Breast epithelium (tissue), 4 donors: ENCODE measurements around the gene DEFB118. TPM values are rescaled to one million over a fixed set of nuclear protein-coding genes. Genes with fewer than 3 reads are reported as not detected.
"Not testable (repeated sequence)": the region's sequence is repeated elsewhere in the genome, so short reads cannot be mapped to it uniquely, and the experiment has no call there.

Experiments
- DNase-seq, 2 donors: peaks; one replicate each; pipeline ENCODE4 v3.0.0-alpha.2; 2019; ENCODE audit warnings: low spot score in 2 of 2
- H3K27ac ChIP-seq, 2 donors: fragments of 200-600 bp; sonication (generic) in 1 of 2; one replicate each; pipeline ENCODE4 v1.5.1; 2016 to 2019; ENCODE audit warnings: mild to moderate bottlenecking in 1 of 2
- H3K27me3 ChIP-seq, 2 donors: fragments of 200-600 bp; sonication (generic) in 1 of 2; one replicate each; pipeline versions ENCODE4 v1.5.1 to v1.6.0; 2017 to 2019; ENCODE audit warnings: control low read depth in 1 of 2, mild to moderate bottlenecking in 1 of 2
- H3K36me3 ChIP-seq: fragments of 200-600 bp; one replicate; pipeline ENCODE4 v1.5.1; 2019
- H3K4me1 ChIP-seq, 2 donors: fragments of 200-600 bp; sonication (generic); one replicate each; pipeline ENCODE4 v1.5.1; 2016 to 2019; ENCODE audit warnings: control low read depth in 1 of 2
- H3K4me3 ChIP-seq, 3 donors: fragments of 200-600 bp; sonication (generic); 1 replicate in 2 of 3; 2 replicates in 1 of 3; pipeline ENCODE4 v1.5.1; 2016 to 2019; ENCODE audit warnings: mild to moderate bottlenecking in 3 of 3, moderate library complexity in 2 of 3
- H3K9me3 ChIP-seq, 2 donors: fragments of 200-600 bp; sonication (generic) in 1 of 2; one replicate each; pipeline ENCODE4 v1.5.1; 2016 to 2019; ENCODE audit warnings: control low read depth in 1 of 2
- CTCF ChIP-seq, 3 donors: fragments of 450-650 bp; IDR thresholded peaks; one replicate each; pipeline ENCODE4 v1.5.1; 2016 to 2017; ENCODE audit warnings: antibody characterized with exemption in 3 of 3, mild to moderate bottlenecking in 3 of 3, moderate library complexity in 3 of 3
- POLR2A ChIP-seq: fragments of 450-650 bp; IDR thresholded peaks from one replicate; pipeline ENCODE4 v1.6.1; 2016; ENCODE audit warnings: antibody characterized with exemption, mild to moderate bottlenecking, moderate library complexity
- POLR2AphosphoS5 ChIP-seq, 3 donors: sonication (generic); formaldehyde crosslinking; IDR thresholded peaks; one replicate each; pipeline ENCODE4 v1.6.1; 2017; ENCODE audit warnings: antibody characterized with exemption in 3 of 3
- intact Hi-C: fragments of 100-400 bp; cut with DNase I; formaldehyde crosslinking; loops from one replicate; pipeline ENCODE4 v1.15.1; 2023; ENCODE audit warnings: low total_unique reads
- total RNA-seq, 3 donors: library from RNA; depleted of rRNA; stranded (reverse); fragments of >200 nt; gene quantifications; one replicate each; pipeline ENCODE4 v1.1.0, GENCODE V29; 2016

DEFB118 gene
- not detected for total RNA-seq

GRCh38 chr20:31368301-31368700, at the start of gene DEFB118:
DEFB118 (plus strand) TSS chr20:31368601; CDS start chr20:31368651, 50 bp downstream.
- DNase-seq, result no peak
- intact Hi-C loops, result no loop called here
- Histone ChIP-seq H3K27ac (no peak within 1 kb of the TSS), H3K9me3 (peaks cover 5 to 7% of the 10 kb centered on the region in 2 donors), H3K27me3 (no peaks in the 10 kb centered on the region), H3K4me3 (no peak within 1 kb of the TSS), H3K36me3 (no peaks in the 10 kb centered on the region), H3K4me1 (no peaks in the 10 kb centered on the region)
- TF ChIP-seq POLR2AphosphoS5 (IDR thresholded peaks at IDR 0.05) (no peak), CTCF (IDR thresholded peaks at IDR 0.05) (no peak), POLR2A (no peak)

DNA sequence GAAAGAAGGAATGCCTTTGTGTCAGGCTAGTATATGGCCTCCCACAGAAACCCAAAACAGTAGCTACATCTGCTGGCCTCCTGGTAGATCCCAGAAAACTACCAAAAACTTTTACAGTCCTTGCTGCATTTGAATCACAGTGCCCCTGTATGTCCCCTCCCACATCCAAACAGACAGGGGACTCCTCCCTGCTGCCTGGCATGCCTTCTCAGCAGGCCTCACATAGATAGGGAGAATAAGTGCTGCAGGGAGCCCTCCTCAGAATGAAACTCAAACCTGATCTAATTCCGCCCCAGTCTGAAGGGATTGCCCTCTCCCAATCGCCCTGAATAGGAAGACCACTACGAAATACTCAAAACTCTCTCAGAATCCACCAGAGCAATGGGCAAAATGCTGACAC, 45.9 kb upstream of the DEFB118 start:
- Histone ChIP-seq H3K27me3 (no peaks in the 10 kb centered on the region), H3K4me1 (no peaks in the 10 kb centered on the region), H3K36me3 (no peaks in the 10 kb centered on the region), H3K4me3 (no peak overlapping the region), H3K9me3 (peaks cover 16 to 34% of the 10 kb centered on the region in 2 donors), H3K27ac (no peak overlapping the region)
- DNase-seq, result no peak
- TF ChIP-seq POLR2A (no peak), POLR2AphosphoS5 (IDR thresholded peaks at IDR 0.05) (no peak), CTCF (IDR thresholded peaks at IDR 0.05) (no peak)
- intact Hi-C loops, result no loop called here

DNA sequence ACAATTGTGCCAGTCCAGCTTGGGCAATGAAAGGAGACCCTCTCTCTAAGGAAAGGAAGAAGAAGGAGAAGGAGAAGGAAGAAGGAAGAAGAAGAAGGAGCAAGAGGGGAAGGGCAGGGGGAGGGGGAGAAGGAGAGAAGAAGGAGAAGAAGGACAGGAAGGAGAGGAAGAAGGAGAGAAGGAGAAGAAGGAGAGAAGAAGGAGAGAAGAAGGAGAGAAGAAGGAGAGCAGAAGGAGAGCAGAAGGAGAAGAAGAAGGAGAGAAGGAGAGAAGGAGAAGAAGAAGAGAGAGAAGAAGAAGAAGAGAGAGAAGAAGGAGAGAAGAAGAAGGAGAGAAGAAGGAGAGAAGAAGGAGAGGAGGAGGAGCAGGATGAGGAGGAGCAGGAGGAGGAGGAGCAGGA, 37.5 kb upstream of the DEFB118 start:
- intact Hi-C loops, result no loop called here
- TF ChIP-seq CTCF (IDR thresholded peaks at IDR 0.05), result no peak
- no peak for TF ChIP-seq POLR2A
- TF ChIP-seq POLR2AphosphoS5 (IDR thresholded peaks at IDR 0.05), result no peak
- no peaks in the 10 kb centered on the region for H3K36me3 ChIP-seq
- H3K4me1 ChIP-seq, result no peaks in the 10 kb centered on the region
- no peak overlapping the region for H3K4me3 ChIP-seq
- H3K27ac ChIP-seq, result no peak overlapping the region
- H3K27me3 ChIP-seq, result no peaks in the 10 kb centered on the region
- DNase-seq, result no peak
- H3K9me3 ChIP-seq, result peaks cover 8 to 13% of the 10 kb centered on the region in 2 donors

GRCh38 chr20:31341470-31341869, 26.9 kb upstream of the DEFB118 start:
- intact Hi-C loops, result no loop called here
- no peak for DNase-seq
- no peaks in the 10 kb centered on the region for H3K27me3 ChIP-seq
- H3K36me3 ChIP-seq, result peaks cover 5% of the 10 kb centered on the region
- no peaks in the 10 kb centered on the region for H3K4me1 ChIP-seq
- no peak for TF ChIP-seq POLR2A
- no peak for TF ChIP-seq POLR2AphosphoS5 (IDR thresholded peaks at IDR 0.05)
- no peaks in the 10 kb centered on the region for H3K9me3 ChIP-seq
- H3K4me3 ChIP-seq, result no peak overlapping the region
- no peak overlapping the region for H3K27ac ChIP-seq

- intact Hi-C loops, result no loop called here
- Histone ChIP-seq H3K4me3 (no peak overlapping the region), H3K36me3 (no peaks in the 10 kb centered on the region), H3K9me3 (peaks cover 0 to 9% of the 10 kb centered on the region in 2 donors), H3K27me3 (no peaks in the 10 kb centered on the region), H3K4me1 (no peaks in the 10 kb centered on the region), H3K27ac (no peak overlapping the region)
- TF ChIP-seq POLR2A (no peak), CTCF (IDR thresholded peaks at IDR 0.05) (no peak), POLR2AphosphoS5 (IDR thresholded peaks at IDR 0.05) (no peak)
- no peak for DNase-seq
These were observed 12.4 kb upstream of the DEFB118 start for GRCh38 chr20:31355981-31356380.

DNA sequence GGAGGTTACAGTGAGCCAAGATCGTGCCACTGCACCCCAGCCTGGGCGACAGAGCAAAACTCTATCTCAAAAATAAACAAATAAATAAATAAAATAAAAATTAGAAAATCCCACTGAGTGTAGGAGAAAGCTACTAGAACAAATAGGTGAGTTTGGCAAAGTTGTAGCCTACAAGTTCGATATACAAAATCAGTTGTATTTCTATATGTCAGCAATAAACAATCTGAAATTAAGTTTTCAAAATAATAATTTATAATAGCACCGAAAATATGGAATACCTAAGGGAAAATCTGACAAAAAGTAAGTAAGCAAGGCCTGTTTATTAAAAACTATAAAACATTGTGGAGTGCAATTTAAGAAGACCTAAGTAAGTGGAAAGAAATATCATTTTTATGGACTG, 5.1 kb upstream of the DEFB118 start:
- no peak for DNase-seq
- no peak for TF ChIP-seq POLR2A
- no peak for TF ChIP-seq POLR2AphosphoS5 (IDR thresholded peaks at IDR 0.05)
- no peak for TF ChIP-seq CTCF (IDR thresholded peaks at IDR 0.05)
- Histone ChIP-seq H3K4me1 (no peaks in the 10 kb centered on the region), H3K27me3 (no peaks in the 10 kb centered on the region), H3K36me3 (no peaks in the 10 kb centered on the region), H3K27ac (no peak overlapping the region), H3K9me3 (peaks cover 5 to 7% of the 10 kb centered on the region in 2 donors), H3K4me3 (no peak overlapping the region)
- intact Hi-C loops, result no loop called here

DNA sequence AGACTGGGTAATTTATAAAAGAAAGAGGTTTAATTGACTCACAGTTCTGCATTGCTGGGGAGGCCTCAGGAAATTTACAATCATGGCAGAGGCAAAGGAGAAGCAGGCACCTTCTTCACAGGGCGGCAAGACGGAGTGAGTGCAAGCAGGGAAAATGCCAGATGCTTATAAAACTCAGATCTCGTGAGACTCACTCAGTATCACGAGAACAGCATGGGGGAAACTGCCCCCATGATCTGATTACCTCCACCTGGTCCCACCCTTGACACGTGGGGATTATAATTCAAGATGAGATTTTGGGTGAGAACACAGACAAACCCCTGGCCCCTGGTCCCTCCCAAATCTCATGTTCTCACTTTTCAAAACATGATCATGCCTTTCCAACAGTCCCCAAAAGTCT, 4.1 kb upstream of the DEFB118 start:
- H3K36me3 ChIP-seq, H3K27ac ChIP-seq, H3K4me3 ChIP-seq, intact Hi-C loops, H3K9me3 ChIP-seq, H3K4me1 ChIP-seq, H3K27me3 ChIP-seq, DNase-seq: not testable (repeated sequence)
